Nephron (organoid): Measurements from ENCODE around the gene HES5.
"Not testable (repeated sequence)": the region's sequence is repeated elsewhere in the genome, so short reads cannot be mapped to it uniquely, and the experiment has no call there.

Experiments used
- H3K27ac Mint-ChIP-seq, 3 experiments: 2 replicates each; pipeline ENCODE4 v1.8.0; 2020; ENCODE audit warnings: mixed read lengths in 3 of 3, mild to moderate bottlenecking in 2 of 3, moderate library complexity in 1 of 3
- H3K27me3 Mint-ChIP-seq: 2 replicates; pipeline ENCODE4 v1.8.0; 2021; ENCODE audit warnings: low read depth, mild to moderate bottlenecking, moderate library complexity, mixed read lengths
- H3K36me3 Mint-ChIP-seq: 2 replicates; pipeline ENCODE4 v1.8.0; 2020; ENCODE audit warnings: low read depth, mixed read lengths
- H3K4me1 Mint-ChIP-seq: 2 replicates; pipeline ENCODE4 v1.8.0; 2020; ENCODE audit warnings: mixed read lengths
- H3K4me3 Mint-ChIP-seq, 3 experiments: 2 replicates each; pipeline ENCODE4 v1.8.0; 2020; ENCODE audit warnings: mild to moderate bottlenecking in 3 of 3, mixed read lengths in 3 of 3, moderate library complexity in 2 of 3
- H3K9me3 Mint-ChIP-seq: 2 replicates; pipeline ENCODE4 v1.8.0; 2020; ENCODE audit warnings: mixed read lengths
- CTCF ChIP-seq, 3 experiments: fragments of 200-600 bp; sonication (generic); IDR thresholded peaks; one replicate each; pipeline ENCODE4 v1.5.0; 2021; ENCODE audit warnings: antibody characterized with exemption in 3 of 3; ENCODE audit not compliant: unreplicated experiment in 3 of 3

The HES5 gene

GRCh38 chr1:2553871-2554620 lies 24.0 kb upstream of the HES5 start:
- Mint-ChIP-seq H3K36me3 (no peaks in the 10 kb centered on the region), H3K9me3 (no peaks in the 10 kb centered on the region), H3K27ac (peak overlapping the region in 1 of 3 experiments; percentile 41), H3K27me3 (peaks cover 11% of the 10 kb centered on the region), H3K4me3 (no peak overlapping the region), H3K4me1 (peaks cover 7% of the 10 kb centered on the region)
- TF ChIP-seq CTCF (IDR thresholded peaks at IDR 0.05; ENCODE audit: unreplicated experiment in 3 of 3), result no peak

- H3K4me1 Mint-ChIP-seq, H3K4me3 Mint-ChIP-seq, H3K9me3 Mint-ChIP-seq, H3K36me3 Mint-ChIP-seq, H3K27ac Mint-ChIP-seq: not testable (repeated sequence)
- peaks cover 11% of the 10 kb centered on the region for H3K27me3 Mint-ChIP-seq
These were observed 23.0 kb upstream of the HES5 start for GRCh38 chr1:2553076-2553475.

- peaks cover 7% of the 10 kb centered on the region for H3K4me1 Mint-ChIP-seq
- no peak overlapping the region for H3K4me3 Mint-ChIP-seq
- TF ChIP-seq CTCF (IDR thresholded peaks at IDR 0.05; ENCODE audit: unreplicated experiment in 3 of 3), result no peak
- H3K9me3 Mint-ChIP-seq, result no peaks in the 10 kb centered on the region
- H3K27ac Mint-ChIP-seq, result no peak overlapping the region
- H3K36me3 Mint-ChIP-seq, result no peaks in the 10 kb centered on the region
- H3K27me3 Mint-ChIP-seq, result peaks cover 13% of the 10 kb centered on the region
These were observed 22.1 kb upstream of the HES5 start for GRCh38 chr1:2552189-2552588.

- H3K27ac Mint-ChIP-seq, H3K9me3 Mint-ChIP-seq, H3K4me3 Mint-ChIP-seq, H3K36me3 Mint-ChIP-seq, H3K4me1 Mint-ChIP-seq: not testable (repeated sequence)
- peaks cover 14% of the 10 kb centered on the region for H3K27me3 Mint-ChIP-seq
These were observed 21.5 kb upstream of the HES5 start for GRCh38 chr1:2551544-2551943.

GRCh38 chr1:2550309-2550861 lies 20.3 kb upstream of the HES5 start:
- H3K4me3 Mint-ChIP-seq, H3K27me3 Mint-ChIP-seq, H3K27ac Mint-ChIP-seq, H3K36me3 Mint-ChIP-seq, H3K4me1 Mint-ChIP-seq, H3K9me3 Mint-ChIP-seq: not testable (repeated sequence)

- not testable (repeated sequence) for H3K9me3 Mint-ChIP-seq, H3K36me3 Mint-ChIP-seq, H3K27me3 Mint-ChIP-seq, H3K27ac Mint-ChIP-seq, H3K4me3 Mint-ChIP-seq, H3K4me1 Mint-ChIP-seq
These were observed 19.4 kb upstream of the HES5 start for GRCh38 chr1:2549367-2550029.

GRCh38 chr1:2548068-2548589 lies 18.1 kb upstream of the HES5 start:
- peak overlapping the region in 1 of 3 experiments; percentile 14 for H3K4me3 Mint-ChIP-seq
- no peaks in the 10 kb centered on the region for H3K4me1 Mint-ChIP-seq
- TF ChIP-seq CTCF (IDR thresholded peaks at IDR 0.05; ENCODE audit: unreplicated experiment in 3 of 3), result peak; percentile 88 to 92 (median 89)
- H3K27ac Mint-ChIP-seq, result peak overlapping the region in 2 of 3 experiments; percentile 62 to 86
- H3K36me3 Mint-ChIP-seq, result no peaks in the 10 kb centered on the region
- no peaks in the 10 kb centered on the region for H3K9me3 Mint-ChIP-seq
- H3K27me3 Mint-ChIP-seq, result peaks cover 4% of the 10 kb centered on the region
